GM12801 (cell line): ENCODE data around the gene BAHCC1.

Experiments used
- TF ChIP-seq, protein P1 (sequence below): IDR thresholded peaks from one replicate; pipeline ENCODE4 v1.5.1; 2011; ENCODE audit warnings: control low read depth; ENCODE audit not compliant: insufficient read length; ENCODE audit errors: extremely low read depth

Gene BAHCC1

DNA sequence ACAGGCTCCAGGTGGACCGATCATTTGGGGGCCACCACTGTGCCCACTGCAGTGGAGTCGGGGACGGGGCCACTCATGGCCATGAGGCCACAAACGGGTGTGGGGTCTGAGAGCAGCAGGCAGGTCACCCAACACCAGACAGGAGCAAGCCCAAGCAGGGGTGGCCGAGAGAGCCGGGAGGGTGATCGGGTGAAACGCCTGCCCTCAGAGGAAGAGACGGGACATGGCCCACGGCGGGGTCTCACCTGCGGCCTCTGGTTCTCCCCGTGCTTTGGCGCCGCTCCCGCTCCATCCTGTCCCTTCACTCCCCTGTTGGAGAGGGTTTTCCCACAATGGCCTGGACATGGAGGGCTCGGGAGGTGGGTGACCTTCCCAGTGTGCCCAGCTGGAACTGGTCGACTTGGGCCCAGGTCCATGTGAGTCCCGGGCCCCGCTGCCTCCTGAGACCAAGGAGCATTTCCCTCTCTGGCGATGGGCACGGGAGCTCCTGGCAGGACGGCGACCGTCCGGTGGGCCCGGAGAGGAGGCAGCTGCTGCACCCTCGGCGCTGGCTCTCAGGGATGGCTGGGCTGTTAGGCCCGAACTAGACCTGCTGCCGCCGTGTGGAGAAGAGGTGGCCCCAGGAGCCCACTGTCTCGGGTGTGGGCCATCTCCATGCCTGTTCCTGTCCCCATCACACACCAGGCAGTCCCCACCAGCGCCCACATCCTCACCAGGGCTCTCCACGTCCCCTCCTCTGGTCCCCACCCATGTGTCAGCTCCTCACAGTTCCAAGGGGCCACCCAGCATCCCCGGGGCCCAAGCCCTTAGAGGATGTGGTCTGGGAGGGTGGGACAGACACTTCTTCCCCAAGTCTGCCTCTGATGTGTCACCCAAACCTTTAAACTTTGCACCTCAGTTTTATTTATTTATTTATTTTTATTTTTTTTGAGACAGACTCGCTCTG is 13.4 kb upstream of the BAHCC1 start:
- TF ChIP-seq, protein P1, sequence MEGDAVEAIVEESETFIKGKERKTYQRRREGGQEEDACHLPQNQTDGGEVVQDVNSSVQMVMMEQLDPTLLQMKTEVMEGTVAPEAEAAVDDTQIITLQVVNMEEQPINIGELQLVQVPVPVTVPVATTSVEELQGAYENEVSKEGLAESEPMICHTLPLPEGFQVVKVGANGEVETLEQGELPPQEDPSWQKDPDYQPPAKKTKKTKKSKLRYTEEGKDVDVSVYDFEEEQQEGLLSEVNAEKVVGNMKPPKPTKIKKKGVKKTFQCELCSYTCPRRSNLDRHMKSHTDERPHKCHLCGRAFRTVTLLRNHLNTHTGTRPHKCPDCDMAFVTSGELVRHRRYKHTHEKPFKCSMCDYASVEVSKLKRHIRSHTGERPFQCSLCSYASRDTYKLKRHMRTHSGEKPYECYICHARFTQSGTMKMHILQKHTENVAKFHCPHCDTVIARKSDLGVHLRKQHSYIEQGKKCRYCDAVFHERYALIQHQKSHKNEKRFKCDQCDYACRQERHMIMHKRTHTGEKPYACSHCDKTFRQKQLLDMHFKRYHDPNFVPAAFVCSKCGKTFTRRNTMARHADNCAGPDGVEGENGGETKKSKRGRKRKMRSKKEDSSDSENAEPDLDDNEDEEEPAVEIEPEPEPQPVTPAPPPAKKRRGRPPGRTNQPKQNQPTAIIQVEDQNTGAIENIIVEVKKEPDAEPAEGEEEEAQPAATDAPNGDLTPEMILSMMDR, result no peak

DNA sequence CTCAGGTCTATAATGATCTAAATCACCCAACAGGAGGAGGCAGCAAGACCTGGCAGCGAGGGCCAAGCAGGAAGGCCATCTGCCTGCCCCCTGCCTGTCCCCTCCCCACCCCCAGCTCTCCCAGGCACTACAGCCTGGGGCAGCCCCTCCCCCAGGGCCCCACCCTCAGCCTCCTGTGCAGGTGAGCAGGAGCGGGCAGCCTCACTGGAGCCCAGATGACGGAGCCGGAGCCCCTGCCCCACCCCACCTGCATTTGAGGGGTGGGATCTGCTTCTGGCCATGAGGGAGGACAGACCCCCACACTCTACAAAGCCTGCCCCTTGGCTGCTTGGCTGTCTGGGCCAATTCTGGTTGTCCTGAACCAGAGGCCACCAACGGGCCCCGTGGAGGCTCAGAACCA is 12.4 kb upstream of the BAHCC1 start:
- TF ChIP-seq, protein P1, result no peak

DNA sequence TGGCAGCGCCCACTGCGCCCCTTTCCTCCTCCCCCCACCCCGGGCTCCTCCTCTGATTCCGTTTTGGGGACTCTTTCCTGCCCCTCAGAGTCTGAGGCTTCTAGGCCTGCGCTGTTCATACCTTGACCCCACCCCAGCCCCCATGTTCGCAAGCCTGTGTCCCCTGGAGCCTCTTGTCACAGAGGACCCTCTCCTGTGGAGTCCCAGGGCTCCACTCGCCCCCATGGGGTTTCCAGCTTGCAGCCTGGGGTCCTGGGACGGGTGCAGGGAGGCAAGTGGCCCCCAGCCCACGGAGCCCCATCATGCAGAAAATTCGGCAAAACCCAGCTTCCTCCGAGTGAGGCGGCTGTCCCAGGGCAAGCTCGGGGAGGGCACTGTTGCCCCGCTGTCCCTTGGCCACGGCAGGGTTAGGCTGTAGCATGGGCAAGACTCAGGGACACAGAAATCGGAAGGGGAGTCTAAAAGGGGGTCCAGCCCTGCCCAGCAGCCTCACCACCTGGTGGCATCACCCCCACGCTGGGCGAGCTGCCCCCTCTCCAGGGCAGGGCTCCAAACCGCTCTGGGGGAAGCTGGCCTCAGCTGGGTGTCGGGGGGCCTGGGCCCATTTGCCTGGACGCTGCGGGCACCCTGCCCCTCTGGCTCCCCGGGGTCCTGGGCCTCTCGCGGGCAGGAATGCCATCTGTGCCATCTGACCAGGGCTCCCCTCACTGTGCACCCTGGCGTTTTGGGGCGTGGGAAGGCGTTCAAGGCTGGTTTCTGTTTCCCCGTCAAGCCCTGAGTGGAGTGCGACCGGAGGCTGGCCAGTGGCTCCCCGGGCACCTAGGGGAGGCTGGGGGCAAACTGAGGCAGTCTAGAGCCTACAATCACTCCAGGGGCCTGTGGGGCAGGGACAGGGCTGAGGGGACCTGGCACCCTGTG is 11.5 kb upstream of the BAHCC1 start:
- TF ChIP-seq, protein P1, result no peak

DNA sequence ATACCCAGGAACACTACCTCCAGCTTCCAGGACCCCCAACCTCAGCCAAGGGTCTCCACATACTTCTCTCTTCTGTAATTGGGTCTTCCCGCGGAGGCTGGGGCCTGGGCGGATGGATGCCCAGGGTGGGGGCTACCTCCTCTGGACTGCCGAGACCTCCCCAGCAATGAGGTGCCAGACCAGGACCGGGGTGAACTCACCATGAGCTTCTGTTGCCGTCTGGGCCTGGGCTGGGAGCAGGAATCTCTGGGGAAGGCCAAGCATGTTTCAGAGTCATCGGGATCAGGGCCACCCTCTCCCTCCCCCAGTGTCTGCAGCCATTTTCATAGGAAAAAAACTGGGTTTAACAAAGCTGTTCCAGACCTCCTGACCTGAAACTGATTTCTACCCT is 10.3 kb upstream of the BAHCC1 start:
- TF ChIP-seq, protein P1, result no peak

DNA sequence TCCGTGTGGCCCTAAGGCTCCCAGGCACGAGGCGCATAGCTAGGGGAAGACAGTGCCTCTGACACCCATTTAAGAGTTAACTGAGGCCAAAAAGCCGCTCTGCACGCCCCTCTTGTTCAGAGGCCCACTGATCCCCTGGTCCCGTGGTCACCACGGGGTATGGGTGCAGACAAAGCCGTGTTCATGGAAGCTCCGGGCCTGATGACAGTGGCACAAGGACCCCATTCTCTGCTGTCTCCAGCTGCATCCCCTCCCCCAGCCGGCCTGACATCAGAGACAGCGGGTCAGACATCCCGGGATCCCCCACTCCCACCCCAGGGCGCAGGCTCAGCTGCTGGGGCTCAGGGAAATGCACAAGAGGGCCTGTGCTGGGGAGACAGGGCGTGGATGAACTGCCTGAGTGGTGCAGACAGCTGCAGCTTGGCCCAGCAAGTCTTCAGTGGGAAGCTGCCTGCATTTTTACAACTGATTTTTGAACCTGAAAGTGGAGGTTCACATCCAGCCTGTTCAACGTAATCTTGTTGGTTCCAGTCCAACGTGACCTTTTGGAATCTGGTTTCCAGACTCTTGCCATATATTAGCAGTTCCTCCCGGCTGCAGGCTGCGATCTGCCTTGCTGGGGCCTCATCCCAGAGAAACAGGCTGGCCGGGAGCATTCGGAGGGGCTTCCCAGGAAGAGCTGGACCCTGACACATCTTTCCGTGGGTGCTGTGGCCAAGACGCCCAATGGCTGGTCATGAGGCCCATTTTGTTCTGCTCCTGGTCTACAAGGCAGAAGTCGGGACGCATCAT is 9.7 kb upstream of the BAHCC1 start:
- TF ChIP-seq, protein P1, result no peak

DNA sequence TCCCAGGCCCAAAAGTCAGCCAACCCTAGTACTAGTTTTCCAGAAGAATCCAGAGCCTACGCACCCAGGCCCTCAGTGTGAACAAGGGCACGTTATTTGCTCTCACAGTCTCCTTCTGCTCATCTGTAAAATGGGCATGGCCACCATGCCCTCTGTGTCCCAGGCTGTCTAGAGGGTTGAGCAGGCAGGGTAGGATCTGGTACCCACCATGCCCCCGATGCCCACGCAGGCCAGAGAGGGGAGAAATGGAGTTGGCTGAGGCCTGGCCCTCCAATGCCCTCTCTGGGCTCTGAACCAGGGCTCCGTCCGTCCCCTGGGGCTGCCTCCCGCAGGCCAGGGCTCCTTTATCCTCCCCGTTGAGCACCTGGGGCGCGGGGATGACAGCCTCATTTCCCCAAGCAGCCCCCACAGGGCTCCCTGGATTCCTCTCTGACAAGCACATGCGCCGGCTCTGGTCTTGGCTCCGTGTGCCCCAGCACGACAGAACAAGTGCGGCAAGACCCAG is 9.1 kb upstream of the BAHCC1 start:
- TF ChIP-seq, protein P1, result no peak
